ENCODE data around the gene RALY. TPM values are rescaled to one million over a fixed set of nuclear protein-coding genes. Genes with fewer than 3 reads are reported as not detected.
A peak's percentile ranks its signal among the peaks of the same experiment; 100 is the strongest.

The RALY gene
- total and polyA plus RNA-seq, 2 of the 4 experiments (the other 2 are of a cell fraction), result 46.2 to 115 TPM

DNA sequence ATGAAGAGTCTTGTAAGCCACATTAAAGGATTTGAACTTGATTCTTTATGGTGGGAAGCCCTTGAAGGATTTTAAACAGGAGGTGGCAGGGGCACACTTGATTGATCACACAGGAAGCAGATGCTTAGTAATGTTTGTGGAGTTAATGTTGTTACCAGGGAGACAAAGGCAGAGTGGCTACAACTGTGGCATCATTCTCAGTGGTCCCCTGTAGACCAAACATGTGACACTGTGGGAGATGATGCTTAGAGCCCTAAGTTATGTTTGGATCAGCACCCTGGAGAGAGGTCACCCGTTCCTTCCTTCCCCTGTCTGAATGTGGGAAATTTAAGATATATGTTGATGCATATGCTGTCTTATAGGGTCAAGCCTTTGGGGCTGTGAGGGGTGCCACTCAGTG, 65.1 kb downstream of the RALY start:
- TF ChIP-seq MAZ (IDR thresholded peaks at IDR 0.05; ENCODE audit: borderline replicate concordance, low read depth, low read length) (no peak), MXI1 (IDR thresholded peaks at IDR 0.05; ENCODE audit: borderline replicate concordance, low read depth, low read length) (peak; percentile 67; the same call in 1 of the 2 replicates)
- CTCF ChIA-PET, result no interaction called here
- H3K36me3 ChIP-seq (ENCODE audit: control insufficient read depth, insufficient read depth, low read length), result peaks cover 3% of the 10 kb centered on the region; the same call in 1 of the 2 replicates
- no peak overlapping the region for H3K23ac ChIP-seq (ENCODE audit: low read depth, low read length)
- H3K18ac ChIP-seq (ENCODE audit: low read depth, low read length), result no peak overlapping the region
- H2BK5ac ChIP-seq (ENCODE audit: low read depth, low read length, poor library complexity, severe bottlenecking), result no peak overlapping the region
- no peak overlapping the region for H3K9ac ChIP-seq (ENCODE audit: low read depth, low read length)
- no peak overlapping the region for H4K91ac ChIP-seq (ENCODE audit: insufficient read depth, low read depth, low read length)
- H2AK5ac ChIP-seq (ENCODE audit: low read depth, low read length), result no peak overlapping the region
- POLR2A ChIA-PET (ENCODE audit: unreplicated experiment), result no interaction called here
- no peak overlapping the region for H3K4me3 ChIP-seq (ENCODE audit: insufficient read depth, low read depth, low read length)
- no peak overlapping the region for H4K8ac ChIP-seq (ENCODE audit: low read depth in 2 of 2, low read length in 2 of 2)
- H2BK120ac ChIP-seq (ENCODE audit: low read depth, low read length), result no peak overlapping the region
- no peak overlapping the region for H3K4me2 ChIP-seq (ENCODE audit: low read depth, low read length)
- no peak overlapping the region for H4K5ac ChIP-seq (ENCODE audit: low read depth, low read length)
- dilution Hi-C loops (cut with HindIII; ENCODE audit: low sequenced_read_pairs, unreplicated experiment) (no loop called here), in situ Hi-C loops (cut with MboI; ENCODE audit: low sequenced_read_pairs) (no loop called here), intact Hi-C loops (cut with micrococcal nuclease) (no loop called here)
- no peak overlapping the region for H3K56ac ChIP-seq (ENCODE audit: extremely low read depth, insufficient read depth, low read length)
- H2AFZ ChIP-seq (replicated peaks; ENCODE audit: low read length, poor library complexity), result no peak overlapping the region
- WGBS, 2 experiments (ENCODE audit: extremely low coverage in 2 of 2, insufficient read length in 1 of 2), result no CpG with 5 or more reads among the region's 1 CpG
- no peak overlapping the region for H2BK20ac ChIP-seq (ENCODE audit: low read depth, low read length)
- no peaks in the 10 kb centered on the region for H3K9me3 ChIP-seq (ENCODE audit: control insufficient read depth, insufficient read depth, low read length)
- H2BK15ac ChIP-seq (ENCODE audit: low read depth, low read length), result no peak overlapping the region
- H3K4ac ChIP-seq (ENCODE audit: low read depth, low read length), result no peak overlapping the region
- no peak overlapping the region for H3K27ac ChIP-seq (ENCODE audit: insufficient read depth, low read length)
- no peak overlapping the region for H2AK9ac ChIP-seq (replicated peaks; ENCODE audit: low read depth, low read length, poor library complexity)
- peaks cover 9% of the 10 kb centered on the region for H3K4me1 ChIP-seq (ENCODE audit: control insufficient read depth, insufficient read depth, low read length)
- H3K9me1 ChIP-seq (ENCODE audit: insufficient read depth, low read length), result peaks cover 40% of the 10 kb centered on the region
- DNase-seq, result peak; percentile 23
- H4K20me1 ChIP-seq (ENCODE audit: insufficient read depth, low read length), result peaks cover 92% of the 10 kb centered on the region
- H3K27me3 ChIP-seq (ENCODE audit: control insufficient read depth, insufficient read depth, low read length), result no peaks in the 10 kb centered on the region
- BruUV-seq (replicated peaks), result no TSS peak
- peak; percentile 63 for ATAC-seq (ENCODE audit: low read depth)
- peaks cover 67 to 88% of the 10 kb centered on the region in 2 experiments for H3K79me1 ChIP-seq (ENCODE audit: low read depth in 1 of 2, low read length in 2 of 2)
- H3K14ac ChIP-seq (replicated peaks; ENCODE audit: low read depth, low read length), result no peak overlapping the region

Data from IMR-90 (cell line).